ENCODE results near the gene C1QTNF8.
"Not testable (repeated sequence)": the region's sequence is repeated elsewhere in the genome, so short reads cannot be mapped to it uniquely, and the experiment has no call there.

C1QTNF8 gene

DNA sequence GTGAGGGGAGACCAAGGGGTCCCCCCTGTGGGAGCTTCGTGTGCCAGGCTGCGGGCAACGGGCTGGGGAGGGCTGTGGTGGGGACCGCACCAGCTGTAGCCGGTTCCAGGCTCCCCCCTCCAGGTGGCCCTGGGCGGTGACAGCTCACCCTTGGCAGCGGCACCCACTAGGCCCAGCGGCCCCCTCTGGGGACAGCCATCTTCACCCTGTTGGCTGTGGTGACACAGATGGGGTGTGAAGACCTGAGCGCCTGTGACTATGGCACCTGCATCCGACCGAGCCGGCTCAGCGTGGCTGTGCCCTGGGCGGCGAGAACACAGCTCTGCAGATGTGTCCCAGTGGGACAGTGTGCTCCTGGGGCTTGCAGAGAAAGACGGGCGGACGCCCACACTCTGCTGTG lies 1.1 kb upstream of the C1QTNF8 start:
- no peak for TF ChIP-seq Cebpa-rat (IDR thresholded peaks at IDR 0.05)

DNA sequence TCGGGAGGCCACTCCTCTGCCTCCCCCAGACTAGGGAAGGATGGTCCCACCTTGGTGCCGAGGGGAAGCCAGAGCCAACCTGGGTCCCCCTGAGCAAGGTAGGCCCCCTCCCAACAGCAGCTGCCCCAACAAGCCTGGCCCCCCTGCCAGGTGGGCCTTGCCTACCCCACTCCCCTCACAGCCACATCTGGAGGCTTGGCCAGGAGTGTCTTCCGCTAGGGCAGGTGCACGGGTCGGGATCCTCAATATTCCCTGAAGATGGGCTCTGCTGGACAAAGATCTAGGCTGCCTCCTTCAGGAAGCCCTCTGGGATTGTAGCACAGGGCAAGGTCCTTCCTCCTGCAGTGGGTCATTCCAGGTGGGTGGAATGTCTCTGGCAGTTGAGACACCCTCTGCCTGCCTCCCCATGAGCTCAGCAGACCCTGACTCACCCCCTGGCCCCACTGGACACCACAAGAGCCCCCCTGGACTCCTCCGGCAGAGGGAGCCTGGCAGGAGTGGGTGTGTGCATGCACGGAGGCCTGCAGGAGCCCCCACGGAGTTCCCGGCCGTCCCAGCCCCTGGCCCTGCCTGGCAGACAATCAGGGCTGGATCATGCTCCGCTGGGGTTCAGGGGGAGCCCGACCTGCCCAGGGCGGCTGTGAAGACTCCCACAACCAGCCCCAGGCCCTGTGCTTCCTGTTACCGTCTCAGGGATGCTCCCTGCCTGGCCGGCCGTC lies 435 bp downstream of the C1QTNF8 start:
- Histone ChIP-seq H3K36me3 (no peaks in the 10 kb centered on the region), H3K27ac (peak overlapping the region; percentile 75; the same call in 1 of the 2 replicates), H3K9ac (no peak overlapping the region), H3K9me3 (peaks cover 6% of the 10 kb centered on the region), H3K27me3 (peaks cover 43% of the 10 kb centered on the region), H4K20me1 (peaks cover 35% of the 10 kb centered on the region), H3K4me1 (peaks cover 64% of the 10 kb centered on the region), H3K4me2 (peak overlapping the region; percentile 92), H3K4me3 (no peak overlapping the region)
- TF ChIP-seq Cebpa-rat (IDR thresholded peaks at IDR 0.05): no peak

More for the DNA sequence above, 1.1 kb upstream of the C1QTNF8 start:
- Histone ChIP-seq H3K4me1 (peaks cover 57% of the 10 kb centered on the region), H3K4me2 (peak overlapping the region; percentile 92), H3K4me3 (peak overlapping the region; percentile 18; the same call in 1 of the 2 replicates), H3K9me3 (peaks cover 2% of the 10 kb centered on the region), H4K20me1 (peaks cover 40% of the 10 kb centered on the region), H3K36me3 (no peaks in the 10 kb centered on the region), H3K27me3 (peaks cover 41% of the 10 kb centered on the region), H3K27ac (peak overlapping the region; percentile 75; the same call in 1 of the 2 replicates), H3K9ac (no peak overlapping the region; the same call in 1 of the 2 replicates)

DNA sequence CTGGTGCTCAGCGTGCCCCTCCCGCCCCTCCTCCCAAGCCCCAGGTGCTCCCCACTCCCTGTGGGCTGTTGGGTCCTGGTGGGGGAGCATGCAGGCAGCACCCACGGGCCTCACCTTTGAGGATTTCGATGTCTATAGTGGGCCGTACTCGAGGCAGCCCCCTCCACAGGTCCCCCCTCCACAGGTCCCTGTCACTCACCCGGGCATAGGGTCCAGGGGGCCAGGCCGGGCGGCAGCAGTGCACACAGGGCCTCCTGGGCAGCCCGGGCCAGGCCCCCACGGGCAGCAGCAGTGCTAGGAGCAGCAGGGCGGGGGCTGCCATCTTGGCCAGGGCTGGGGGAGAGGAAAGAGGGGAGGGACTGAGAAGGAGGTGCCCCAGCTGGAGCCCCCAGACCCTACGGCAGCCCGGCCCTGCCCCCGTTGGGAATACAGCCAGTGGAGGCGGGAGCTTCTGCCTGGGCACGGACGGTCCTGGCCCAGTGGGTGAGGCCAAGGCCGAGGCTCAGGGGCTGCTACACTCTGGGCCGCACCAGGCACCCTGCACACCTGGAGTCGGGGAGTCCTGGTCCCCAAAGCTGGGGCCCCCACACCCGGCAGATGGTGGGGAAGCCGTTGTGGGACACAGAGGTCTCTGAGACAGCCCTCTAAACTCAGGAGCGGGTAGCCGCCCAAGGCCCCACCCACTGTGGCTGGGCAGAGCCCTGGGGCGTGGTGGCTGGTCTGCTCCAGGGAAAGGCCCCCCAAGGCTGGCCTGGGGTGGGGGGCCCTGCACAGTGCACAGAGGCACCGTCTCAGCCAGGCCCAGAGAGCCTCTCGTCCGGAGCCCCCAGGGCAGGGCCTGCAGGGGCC lies 1.2 kb downstream of the C1QTNF8 start:
- Histone ChIP-seq H3K4me2 (peak overlapping the region; percentile 92), H3K4me3 (no peak overlapping the region), H3K36me3 (no peaks in the 10 kb centered on the region), H3K27ac (no peak overlapping the region), H4K20me1 (peaks cover 34% of the 10 kb centered on the region), H3K27me3 (peaks cover 51% of the 10 kb centered on the region), H3K9ac (no peak overlapping the region), H3K9me3 (peaks cover 6% of the 10 kb centered on the region), H3K4me1 (peaks cover 69% of the 10 kb centered on the region)
- no peak for TF ChIP-seq Cebpa-rat (IDR thresholded peaks at IDR 0.05)

DNA sequence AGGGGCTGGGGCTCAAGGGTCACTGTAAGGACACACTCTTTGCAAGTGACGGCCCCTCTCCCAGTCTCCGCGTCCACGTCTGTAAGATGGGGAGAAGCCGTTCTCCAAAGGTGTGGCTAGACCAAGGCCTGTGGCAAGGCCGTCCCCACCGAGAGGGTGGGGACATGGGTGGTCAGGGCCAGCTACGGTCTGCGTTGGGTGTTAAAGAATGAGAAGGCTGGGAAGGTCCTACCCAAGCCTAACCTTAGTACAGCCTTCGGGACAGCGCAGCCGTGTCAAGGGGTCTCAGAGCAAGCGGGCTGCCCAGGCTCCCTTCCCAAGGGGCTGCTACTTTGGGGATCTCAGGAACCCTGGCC lies 1.9 kb downstream of the C1QTNF8 start:
- no peak for TF ChIP-seq Cebpa-rat (IDR thresholded peaks at IDR 0.05)
- H3K4me1 ChIP-seq: peaks cover 64% of the 10 kb centered on the region
- no peak overlapping the region for H3K27ac ChIP-seq
- H3K4me3 ChIP-seq: no peak overlapping the region
- H3K9me3 ChIP-seq: peaks cover 6% of the 10 kb centered on the region
- H3K27me3 ChIP-seq: peaks cover 58% of the 10 kb centered on the region
- H4K20me1 ChIP-seq: peaks cover 27% of the 10 kb centered on the region
- no peaks in the 10 kb centered on the region for H3K36me3 ChIP-seq
- H3K4me2 ChIP-seq: peak overlapping the region; percentile 92; the same call in 1 of the 2 replicates
- H3K9ac ChIP-seq: no peak overlapping the region

DNA sequence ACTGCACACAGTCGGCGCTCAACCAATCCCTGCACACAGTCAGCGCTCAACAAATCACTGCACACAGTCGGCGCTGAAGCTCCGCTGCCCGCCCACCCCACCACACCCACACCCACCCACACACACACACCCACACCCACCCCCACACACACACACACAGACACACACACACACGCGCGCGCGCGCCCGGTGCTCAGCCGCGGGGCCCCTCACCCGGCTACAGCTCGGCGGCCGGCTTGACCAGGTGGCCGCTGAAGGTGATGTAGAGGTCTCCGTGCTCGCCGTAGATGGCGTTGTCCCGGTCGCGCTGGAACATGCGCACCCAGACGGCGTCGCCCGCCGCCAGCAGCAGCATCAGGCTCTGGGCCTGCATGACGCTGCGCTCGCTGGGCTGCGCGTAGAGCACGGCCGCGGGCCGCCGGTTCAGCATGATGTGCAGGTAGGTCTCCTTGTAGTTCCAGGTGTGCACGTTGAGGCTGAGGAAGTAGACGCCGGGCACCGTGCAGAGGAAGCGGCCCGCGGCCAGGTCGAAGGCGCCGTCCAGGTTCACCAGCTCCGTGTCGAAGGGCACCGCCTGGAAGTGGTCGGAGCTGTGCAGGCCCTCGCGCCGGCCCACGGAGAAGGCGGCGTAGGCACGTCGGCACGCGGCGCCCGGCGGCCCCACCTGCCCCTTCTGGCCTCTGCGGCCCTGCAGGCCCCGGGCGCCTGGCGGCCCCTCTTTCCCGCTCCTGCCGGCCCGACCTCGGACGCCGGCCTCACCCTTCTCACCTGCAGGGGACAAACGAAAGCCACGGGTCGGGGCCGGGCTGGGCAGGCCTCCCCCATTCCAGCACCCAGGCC lies 2.5 kb downstream of the C1QTNF8 start:
- H3K27ac ChIP-seq: no peak overlapping the region
- no peak for TF ChIP-seq Cebpa-rat (IDR thresholded peaks at IDR 0.05)
- H3K4me2 ChIP-seq: no peak overlapping the region
- H3K4me1 ChIP-seq: peaks cover 58% of the 10 kb centered on the region
- H3K9ac ChIP-seq: no peak overlapping the region
- peaks cover 6% of the 10 kb centered on the region for H3K9me3 ChIP-seq
- H3K36me3 ChIP-seq: no peaks in the 10 kb centered on the region
- H3K27me3 ChIP-seq: peaks cover 64% of the 10 kb centered on the region
- H4K20me1 ChIP-seq: peaks cover 25% of the 10 kb centered on the region
- H3K4me3 ChIP-seq: no peak overlapping the region

DNA sequence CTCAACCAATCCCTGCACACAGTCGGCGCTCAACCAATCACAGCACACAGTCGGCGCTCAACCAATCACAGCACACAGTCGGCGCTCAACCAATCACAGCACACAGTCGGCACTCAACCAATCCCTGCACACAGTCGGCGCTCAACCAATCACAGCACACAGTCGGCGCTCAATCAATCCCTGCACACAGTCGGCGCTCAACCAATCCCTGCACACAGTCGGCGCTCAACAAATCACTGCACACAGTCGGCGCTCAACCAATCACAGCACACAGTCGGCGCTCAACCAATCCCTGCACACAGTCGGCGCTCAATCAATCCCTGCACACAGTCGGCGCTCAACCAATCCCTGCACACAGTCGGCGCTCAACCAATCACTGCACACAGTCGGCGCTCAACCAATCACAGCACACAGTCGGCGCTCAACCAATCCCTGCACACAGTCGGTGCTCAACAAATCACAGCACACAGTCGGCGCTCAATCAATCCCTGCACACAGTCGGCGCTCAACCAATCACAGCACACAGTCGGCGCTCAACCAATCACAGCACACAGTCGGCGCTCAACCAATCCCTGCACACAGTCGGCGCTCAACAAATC lies 3.3 kb downstream of the C1QTNF8 start:
- H3K36me3 ChIP-seq, H3K27ac ChIP-seq, H3K9me3 ChIP-seq, H3K4me3 ChIP-seq, H3K9ac ChIP-seq, H3K4me2 ChIP-seq: not testable (repeated sequence)
- Histone ChIP-seq H3K4me1 (peaks cover 50% of the 10 kb centered on the region), H3K27me3 (peaks cover 67% of the 10 kb centered on the region), H4K20me1 (peaks cover 25% of the 10 kb centered on the region)

DNA sequence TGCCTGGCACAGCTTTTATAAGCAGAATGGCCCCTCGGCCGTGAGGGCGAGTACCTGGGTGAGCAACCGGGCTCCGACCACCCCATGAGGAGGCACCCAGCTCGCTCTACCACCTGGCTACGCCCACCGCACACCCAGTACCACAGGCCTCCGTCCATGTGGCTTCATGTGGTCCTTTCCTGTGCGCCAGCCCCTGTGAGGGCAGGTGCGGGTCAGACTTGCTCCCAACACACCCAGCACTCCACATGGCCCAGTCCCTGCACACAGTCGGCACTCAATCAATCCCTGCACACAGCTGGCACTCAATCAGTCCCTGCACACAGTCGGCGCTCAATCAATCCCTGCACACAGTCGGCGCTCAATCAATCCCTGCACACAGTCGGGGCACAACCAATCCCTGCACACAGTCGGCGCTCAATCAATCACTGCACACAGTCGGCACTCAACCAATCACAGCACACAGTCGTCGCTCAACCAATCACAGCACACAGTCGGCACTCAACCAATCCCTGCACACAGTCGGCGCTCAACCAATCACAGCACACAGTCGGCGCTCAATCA lies 4.0 kb downstream of the C1QTNF8 start:
- H3K9ac ChIP-seq: no peak overlapping the region
- no peak overlapping the region for H3K4me3 ChIP-seq
- no peaks in the 10 kb centered on the region for H3K36me3 ChIP-seq
- peaks cover 10% of the 10 kb centered on the region for H3K9me3 ChIP-seq
- H3K4me2 ChIP-seq: no peak overlapping the region
- peaks cover 23% of the 10 kb centered on the region for H4K20me1 ChIP-seq
- H3K27ac ChIP-seq: no peak overlapping the region
- no peak for TF ChIP-seq Cebpa-rat (IDR thresholded peaks at IDR 0.05)
- H3K4me1 ChIP-seq: peaks cover 43% of the 10 kb centered on the region
- H3K27me3 ChIP-seq: peaks cover 70% of the 10 kb centered on the region

DNA sequence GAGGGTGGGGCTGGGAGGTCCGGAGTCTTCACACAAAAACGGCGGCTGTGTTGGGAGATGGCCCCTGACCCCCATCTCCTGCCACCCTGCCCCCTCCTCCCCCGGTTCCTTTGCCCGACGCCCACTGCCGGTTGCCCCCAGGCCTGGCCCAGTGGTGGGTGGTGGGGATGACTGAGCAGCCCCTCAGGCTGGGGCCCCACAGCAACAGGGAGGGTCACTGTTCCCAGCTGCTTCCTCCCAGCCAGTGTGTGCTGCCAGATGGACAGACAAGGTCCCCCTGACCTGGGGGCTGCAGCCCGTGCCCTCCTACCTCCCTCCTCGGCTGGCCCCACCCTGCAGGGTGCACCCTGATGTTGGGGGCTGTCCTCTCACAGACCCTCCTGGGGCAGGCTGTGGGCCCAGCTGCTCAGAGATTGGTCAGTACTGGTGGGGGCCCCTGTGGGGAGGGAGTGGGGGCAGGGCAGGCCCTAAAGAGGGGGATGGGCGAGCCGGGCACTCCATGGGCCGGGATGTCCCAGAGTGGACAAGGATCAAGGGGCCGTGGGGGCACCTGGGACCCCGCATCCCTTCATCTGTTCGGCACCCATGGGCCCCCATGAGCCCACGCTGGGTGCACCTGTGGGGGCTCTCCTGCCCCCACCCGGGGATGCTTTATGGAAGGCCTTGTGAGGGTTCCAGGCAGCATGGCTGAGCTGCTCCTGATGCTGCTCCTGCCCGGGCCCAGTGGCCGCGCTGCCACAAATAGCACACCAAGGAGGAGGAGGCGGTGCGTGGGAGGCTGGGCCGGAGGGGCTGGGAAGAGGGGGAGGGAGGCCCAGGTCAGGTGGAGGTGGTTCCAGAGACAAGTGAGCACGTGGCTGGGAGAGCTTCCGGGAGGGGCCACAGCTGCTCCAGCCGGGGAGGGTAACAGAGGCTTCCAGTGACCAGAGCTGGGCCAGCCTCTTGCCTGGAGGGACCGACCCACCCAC lies 5.1 kb downstream of the C1QTNF8 start:
- Histone ChIP-seq H3K36me3 (no peaks in the 10 kb centered on the region), H3K4me1 (peaks cover 32% of the 10 kb centered on the region), H3K4me3 (no peak overlapping the region), H3K4me2 (peak overlapping the region; percentile 49), H3K27me3 (peaks cover 71% of the 10 kb centered on the region), H4K20me1 (peaks cover 12% of the 10 kb centered on the region), H3K27ac (no peak overlapping the region), H3K9ac (no peak overlapping the region), H3K9me3 (peaks cover 21% of the 10 kb centered on the region)
- TF ChIP-seq Cebpa-rat (IDR thresholded peaks at IDR 0.05): no peak

Data from BLaER1 (cell line).